H1 (cell line): ENCODE results near the gene USH2A. TPM values are rescaled to one million over a fixed set of nuclear protein-coding genes. Genes with fewer than 3 reads are reported as not detected.

Source experiments
- CTCF ChIA-PET: fragments of 300-600 bp; sonication (Branson Sonifier 250); formaldehyde crosslinking; loops from one replicate; lab custom pipeline; 2021; ENCODE audit not compliant: partially characterized antibody; lab: Charles Lee
- POLR2A ChIA-PET: fragments of 300-600 bp; sonication (Branson Sonifier 250); formaldehyde crosslinking; loops from one replicate; lab custom pipeline; 2021; ENCODE audit warnings: inconsistent platforms; ENCODE audit not compliant: partially characterized antibody; lab: Charles Lee
- DNase-seq, 2 experiments: peaks; one replicate each; pipeline versions ENCODE4 v3.0.0 to v3.0.0-alpha.2; 2010 to 2022; ENCODE audit warnings: low spot score in 2 of 2, low read depth in 1 of 2, mixed read lengths in 1 of 2
- FAIRE-seq: peaks from 2 replicates; lab custom pipeline; 2011; peaks lifted over from hg19 to GRCh38; lab: Jason Lieb, UNC
- H2AFZ ChIP-seq: 2 replicates; pipeline ENCODE4 v1.8.1; 2012; ENCODE audit warnings: low read length, inconsistent platforms
- H2AK5ac ChIP-seq: 2 replicates; pipeline ENCODE4 v1.6.1; 2013; ENCODE audit warnings: low read depth, low read length
- H2BK120ac ChIP-seq: replicated peaks from 2 replicates; pipeline ENCODE3; 2013; ENCODE audit warnings: low read depth, low read length, inconsistent platforms
- H2BK12ac ChIP-seq: 2 replicates; pipeline ENCODE4 v1.6.1; 2013; ENCODE audit warnings: low read depth, low read length
- H2BK15ac ChIP-seq: 2 replicates; pipeline ENCODE4 v1.6.1; 2013; ENCODE audit warnings: low read length
- H2BK20ac ChIP-seq: 2 replicates; pipeline ENCODE4 v1.6.1; 2013; ENCODE audit warnings: low read length
- H2BK5ac ChIP-seq: 2 replicates; pipeline ENCODE4 v1.6.1; 2013; ENCODE audit warnings: low read depth, low read length
- H3K14ac ChIP-seq: 2 replicates; pipeline ENCODE4 v1.6.1; 2013; ENCODE audit warnings: inconsistent platforms; ENCODE audit not compliant: insufficient read length
- H3K18ac ChIP-seq: 2 replicates; pipeline ENCODE4 v1.6.1; 2013; ENCODE audit warnings: low read length; ENCODE audit errors: extremely low read depth
- H3K23ac ChIP-seq: 2 replicates; pipeline ENCODE4 v1.6.1; 2013; ENCODE audit warnings: inconsistent platforms; ENCODE audit not compliant: insufficient read length
- H3K23me2 ChIP-seq: 2 replicates; pipeline ENCODE4 v1.6.1; 2013; ENCODE audit warnings: low read depth, low read length
- H3K27ac ChIP-seq: 2 replicates; pipeline ENCODE4 v1.6.1; 2011; ENCODE audit warnings: low read depth, low read length, inconsistent platforms
- H3K27me3 ChIP-seq, 4 experiments: replicated peaks in 1 of 4; 1 replicate in 1 of 4; 2 replicates in 3 of 4; pipeline versions ENCODE4 v1.6.1 to v1.8.1; 2011 to 2013; ENCODE audit warnings: low read length in 3 of 4, mild to moderate bottlenecking in 3 of 4, inconsistent platforms in 2 of 4, mixed read lengths in 2 of 4, moderate library complexity in 1 of 4; ENCODE audit not compliant: control insufficient read depth in 3 of 4, insufficient read depth in 3 of 4; ENCODE audit errors: extremely low read depth in 1 of 4
- H3K36me3 ChIP-seq, 4 experiments: 2 replicates each; pipeline versions ENCODE4 v1.6.1 to v1.8.1; 2011 to 2013; ENCODE audit warnings: mild to moderate bottlenecking in 4 of 4, low read length in 3 of 4, moderate library complexity in 2 of 4, control low read depth in 1 of 4, inconsistent platforms in 1 of 4; ENCODE audit not compliant: insufficient read depth in 4 of 4, control insufficient read depth in 2 of 4
- H3K4ac ChIP-seq: replicated peaks from 2 replicates; pipeline ENCODE3; 2013; ENCODE audit warnings: low read length, low read depth, mixed read lengths, inconsistent platforms; ENCODE audit not compliant: insufficient read length
- H3K4me1 ChIP-seq, 4 experiments: replicated peaks in 1 of 4; 1 replicate in 1 of 4; 2 replicates in 3 of 4; pipeline versions ENCODE4 v1.6.1 to v1.8.1; 2011 to 2013; ENCODE audit warnings: low read length in 3 of 4, inconsistent platforms in 2 of 4, mixed read lengths in 1 of 4; ENCODE audit not compliant: insufficient read depth in 4 of 4, control insufficient read depth in 3 of 4
- H3K4me2 ChIP-seq, 2 experiments: 2 replicates each; pipeline versions ENCODE4 v1.6.1 to v1.8.1; 2011 to 2013; ENCODE audit warnings: low read depth in 2 of 2, low read length in 2 of 2, control low read depth in 1 of 2, inconsistent platforms in 1 of 2, mild to moderate bottlenecking in 1 of 2; ENCODE audit not compliant: insufficient read depth in 1 of 2
- H3K4me3 ChIP-seq, 4 experiments: fragments of 200-600, 300-600 bp in 1 of 4; sonication (generic), shearing (Covaris generic), sonication (Bioruptor Twin) in 1 of 4; 2 replicates each; pipeline versions ENCODE4 v1.5.1 to v1.8.1; 2011 to 2016; ENCODE audit warnings: low read length in 4 of 4, low read depth in 3 of 4, control low read depth in 2 of 4, inconsistent platforms in 2 of 4, mild to moderate bottlenecking in 2 of 4, mixed read lengths in 1 of 4, moderate library complexity in 1 of 4; ENCODE audit not compliant: insufficient read depth in 2 of 4; ENCODE audit errors: extremely low read depth in 1 of 4
- H3K56ac ChIP-seq: replicated peaks from 2 replicates; pipeline ENCODE3; 2013; ENCODE audit warnings: low read depth, mild to moderate bottlenecking, mixed read lengths, low read length, inconsistent platforms; ENCODE audit not compliant: insufficient read length
- H3K79me1 ChIP-seq: 2 replicates; pipeline ENCODE4 v1.6.1; 2013; ENCODE audit warnings: low read depth, low read length, control low read depth
- H3K79me2 ChIP-seq, 2 experiments: 2 replicates each; pipeline versions ENCODE4 v1.6.1 to v1.8.1; 2012 to 2013; ENCODE audit warnings: low read length in 2 of 2, mild to moderate bottlenecking in 2 of 2, inconsistent platforms in 1 of 2; ENCODE audit not compliant: insufficient read depth in 2 of 2, control insufficient read depth in 1 of 2
- H3K9ac ChIP-seq, 4 experiments: replicated peaks in 1 of 4; 1 replicate in 1 of 4; 2 replicates in 3 of 4; pipeline versions ENCODE4 v1.6.1 to v1.8.1; 2011 to 2013; ENCODE audit warnings: low read depth in 3 of 4, low read length in 3 of 4, control low read depth in 2 of 4, mild to moderate bottlenecking in 2 of 4, moderate library complexity in 2 of 4, inconsistent platforms in 1 of 4; ENCODE audit errors: extremely low read depth in 1 of 4
- H3K9me3 ChIP-seq, 2 experiments: 2 replicates each; pipeline versions ENCODE4 v1.6.1 to v1.8.1; 2012 to 2013; ENCODE audit warnings: mild to moderate bottlenecking in 2 of 2, moderate library complexity in 2 of 2, control low read depth in 1 of 2, inconsistent platforms in 1 of 2, low read depth in 1 of 2, low read length in 1 of 2, mixed read lengths in 1 of 2; ENCODE audit not compliant: insufficient read depth in 2 of 2
- H4K20me1 ChIP-seq, 2 experiments: replicated peaks in 1 of 2; 2 replicates each; pipeline versions ENCODE3 to v1.8.1; 2011 to 2013; ENCODE audit warnings: inconsistent platforms in 2 of 2, low read length in 2 of 2, mild to moderate bottlenecking in 1 of 2; ENCODE audit not compliant: insufficient read depth in 2 of 2, control insufficient read depth in 1 of 2
- H4K5ac ChIP-seq: 2 replicates; pipeline ENCODE4 v1.6.1; 2013; ENCODE audit warnings: low read length, low read depth, mixed read lengths, inconsistent platforms; ENCODE audit not compliant: insufficient read length
- H4K8ac ChIP-seq: 2 replicates; pipeline ENCODE4 v1.8.0; 2013; ENCODE audit warnings: mild to moderate bottlenecking, moderate library complexity, low read length, inconsistent platforms; ENCODE audit not compliant: insufficient read depth; ENCODE audit errors: extremely low read depth
- H4K91ac ChIP-seq: replicated peaks from 2 replicates; pipeline ENCODE3; 2013; ENCODE audit warnings: low read length, mixed read lengths, inconsistent platforms; ENCODE audit not compliant: insufficient read length
- ASH2L ChIP-seq: fragments of 200-600, 300-600 bp; sonication (generic); IDR thresholded peaks from one replicate; pipeline ENCODE4 v1.7.1; 2017; ENCODE audit warnings: low read length
- CTCF ChIP-seq, 3 experiments: IDR thresholded peaks; 1 replicate in 2 of 3; 2 replicates in 1 of 3; pipeline versions ENCODE4 v1.5.1 to v1.6.1; 2011; ENCODE audit warnings: low read length in 3 of 3, mild to moderate bottlenecking in 3 of 3, inconsistent platforms in 2 of 3, low read depth in 1 of 3, moderate library complexity in 1 of 3; ENCODE audit not compliant: insufficient read depth in 1 of 3; ENCODE audit errors: control extremely low read depth in 1 of 3
- FOSL1 ChIP-seq: IDR thresholded peaks from 2 replicates; pipeline ENCODE4 v1.6.1; 2011; ENCODE audit warnings: mild to moderate bottlenecking, low read depth, low read length, moderate library complexity; ENCODE audit not compliant: insufficient read depth
- JUN ChIP-seq: IDR thresholded peaks from 2 replicates; pipeline ENCODE4 v1.6.1; 2011; ENCODE audit warnings: low read depth, mild to moderate bottlenecking, improper control_type of control experiment, low read length
- RAD21 ChIP-seq, 2 experiments: IDR thresholded peaks in 1 of 2; conservative IDR thresholded peaks in 1 of 2; 2 replicates each; pipeline ENCODE4 v1.6.1; 2011; ENCODE audit warnings: low read depth in 2 of 2, low read length in 2 of 2, improper control_type of control experiment in 1 of 2, inconsistent platforms in 1 of 2, mild to moderate bottlenecking in 1 of 2, moderate library complexity in 1 of 2
- SIN3A ChIP-seq, 2 experiments: IDR thresholded peaks in 1 of 2; conservative IDR thresholded peaks in 1 of 2; 2 replicates each; pipeline ENCODE4 v1.6.1; 2011 to 2012; ENCODE audit warnings: low read length in 2 of 2, improper control_type of control experiment in 1 of 2, low read depth in 1 of 2, mild to moderate bottlenecking in 1 of 2
- SP2 ChIP-seq: IDR thresholded peaks from 2 replicates; pipeline ENCODE4 v1.6.1; 2012; ENCODE audit warnings: mild to moderate bottlenecking, low read length, inconsistent platforms
- WGBS, 2 experiments: shearing (Covaris generic) in 1 of 2; methylation state at CpG; one replicate each; pipeline versions ENCODE4 v1.1.6 to v1.1.7; 2013 to 2015; ENCODE audit warnings: low lambda C conversion rate in 2 of 2, mixed read lengths in 2 of 2, inconsistent platforms in 1 of 2, low coverage in 1 of 2, missing lambda C conversion rate in 1 of 2; ENCODE audit not compliant: insufficient replicate concordance in 2 of 2, insufficient coverage in 1 of 2, insufficient read length in 1 of 2; ENCODE audit errors: extremely low coverage in 1 of 2, missing lambda C conversion rate in 1 of 2; 5-methylcytosine and 5-hydroxymethylcytosine counted together
- polyA plus RNA-seq, 7 experiments: library from polyadenylated mRNA; depleted of rRNA in 3 of 7; stranded (reverse) in 5 of 7; unstranded in 2 of 7; fragments of >200 nt in 5 of 7; fragments of 200-250 nt in 2 of 7; gene quantifications; 1 replicate in 5 of 7; 2 replicates in 1 of 7; 4 replicates in 1 of 7; pipeline versions ENCODE4 v1.2.1 to v1.2.3, GENCODE V29; 2011 to 2013; ENCODE audit warnings: missing spikeins in 2 of 7, mixed read lengths in 2 of 7
- total RNA-seq: library from RNA; stranded (reverse); fragmentation: NEBNext Ultra II Directional; extraction: Animal tissue kit (Norgen Biotek cat#: 25700); gene quantifications from 2 replicates; pipeline ENCODE4 v1.2.1, GENCODE V29; 2021

The USH2A gene
- total and polyA plus RNA-seq, 2 of the 8 experiments (the other 6 are each of a cell fraction or from before 2014, with no cell fraction given): 0.02 to 0.17 TPM

DNA sequence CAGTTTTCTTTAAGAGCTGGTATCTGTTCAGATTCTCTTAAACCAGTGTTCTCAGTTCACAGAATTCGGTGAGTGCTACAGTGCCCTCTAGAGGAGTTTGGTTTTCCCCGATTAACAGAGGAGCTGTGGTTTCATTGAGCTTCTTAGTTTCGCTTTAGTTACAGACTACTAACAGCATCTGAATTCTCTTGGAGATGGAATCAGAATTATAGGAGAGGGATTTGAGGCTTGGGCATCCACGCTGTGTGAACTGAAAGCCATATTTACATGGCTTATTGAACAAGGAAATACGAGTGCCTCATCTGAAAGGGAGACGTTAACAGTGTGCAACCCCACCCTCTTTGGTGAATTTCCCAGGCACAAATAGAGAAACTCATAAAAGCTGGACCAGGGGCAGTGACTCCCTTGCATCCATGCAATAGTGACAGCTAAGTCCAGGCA is 202.0 kb downstream of the USH2A start:
- POLR2A ChIA-PET: no interaction called here
- DNase-seq: peak; percentile 31 to 58
- Histone ChIP-seq H3K36me3 (no peaks in the 10 kb centered on the region), H4K20me1 (no peaks in the 10 kb centered on the region), H4K5ac (no peak overlapping the region), H3K18ac (no peak overlapping the region), H3K23me2 (no peaks in the 10 kb centered on the region; the same call in 1 of the 2 replicates), H2AFZ (peak overlapping the region; percentile 91), H3K27ac (no peak overlapping the region), H3K79me1 (no peaks in the 10 kb centered on the region), H3K4me2 (peak overlapping the region in 1 of 2 experiments; percentile 45; a peak in 1 of 4 replicates), H3K56ac (no peak overlapping the region), H3K4me3 (peak overlapping the region in 1 of 4 experiments; percentile 21; a peak in 1 of 8 replicates), H4K91ac (no peak overlapping the region), H3K79me2 (no peaks in the 10 kb centered on the region), H3K9me3 (no peaks in the 10 kb centered on the region), H3K4ac (no peak overlapping the region), H3K14ac (no peak overlapping the region), H2AK5ac (no peak overlapping the region), H3K9ac (0 out of 7 replicates have a peak overlapping the region, but pooled peaks of 1 of the 4 experiments have one; percentile 14), H2BK120ac (no peak overlapping the region), H2BK20ac (no peak overlapping the region), H3K27me3 (no peaks in the 10 kb centered on the region), H2BK12ac (no peak overlapping the region), H3K23ac (no peak overlapping the region), H3K4me1 (no peaks in the 10 kb centered on the region; a peak in 1 of 7 replicates), H4K8ac (no peak overlapping the region), H2BK15ac (no peak overlapping the region), H2BK5ac (no peak overlapping the region)
- TF ChIP-seq SP2 (no peak), JUN (no peak), RAD21 (IDR thresholded peaks at IDR 0.05 in 1 of 2, conservative IDR thresholded peaks at IDR 0.05 in 1 of 2; ENCODE audit: low read depth in 2 of 2, low read length in 2 of 2) (peak; percentile 73 to 78), FOSL1 (no peak), ASH2L (peak; percentile 24), SIN3A (conservative IDR thresholded peaks at IDR 0.05 in 1 of 2, IDR thresholded peaks at IDR 0.05 in 1 of 2; ENCODE audit: low read depth in 1 of 2, low read length in 2 of 2) (no peak), CTCF (IDR thresholded peaks at IDR 0.05; ENCODE audit: control extremely low read depth in 1 of 3, insufficient read depth in 1 of 3, low read depth in 1 of 3, low read length in 3 of 3) (peak in 2 of 3 experiments; percentile 67 to 78; a peak in 3 of 4 replicates)
- FAIRE-seq: peak; percentile 96
- WGBS, 2 experiments: 33% methylated on average over 6 of the region's 6 CpGs; no CpG with 5 or more reads in 1 of the 2 experiments
- CTCF ChIA-PET: interaction anchor here (0.7 to 4.7 kb wide), 59 partner anchors 8 to 1439 kb away, joined by 3 to 51 read pairs (median 4); partner anchors contain the start of gene USH2A
